ENCODE results near the gene GZMH. TPM values are rescaled to one million over a fixed set of nuclear protein-coding genes. Genes with fewer than 3 reads are reported as not detected.

Gene GZMH
- total RNA-seq, 4 donors from 2014 or later = not detected

DNA sequence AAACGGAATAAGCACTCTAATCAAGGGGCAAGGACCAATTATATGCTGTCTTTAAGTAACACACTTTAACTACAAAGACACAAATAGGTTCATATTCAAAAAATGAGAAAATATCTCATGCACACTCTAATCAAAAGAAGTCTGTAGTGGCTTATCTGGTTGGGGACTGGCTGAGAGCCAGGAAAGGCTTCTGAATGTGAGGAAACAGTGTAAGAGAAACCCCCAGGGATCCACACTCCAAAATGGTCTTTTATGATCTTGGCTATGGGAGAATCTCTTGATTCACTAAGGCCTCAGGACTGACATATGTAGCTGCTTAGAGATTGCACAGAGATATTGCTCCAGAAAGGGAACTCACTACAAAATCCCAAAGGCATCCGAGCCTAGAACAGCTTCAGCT is 43.7 kb downstream of the GZMH start:
- Histone ChIP-seq H3K27ac (no peak overlapping the region), H3K36me3 (no peaks in the 10 kb centered on the region), H3K4me3 (no peak overlapping the region), H3K27me3 (no peaks in the 10 kb centered on the region), H3K4me1 (no peaks in the 10 kb centered on the region), H3K9me3 (no peaks in the 10 kb centered on the region)
- TF ChIP-seq, protein P1, sequence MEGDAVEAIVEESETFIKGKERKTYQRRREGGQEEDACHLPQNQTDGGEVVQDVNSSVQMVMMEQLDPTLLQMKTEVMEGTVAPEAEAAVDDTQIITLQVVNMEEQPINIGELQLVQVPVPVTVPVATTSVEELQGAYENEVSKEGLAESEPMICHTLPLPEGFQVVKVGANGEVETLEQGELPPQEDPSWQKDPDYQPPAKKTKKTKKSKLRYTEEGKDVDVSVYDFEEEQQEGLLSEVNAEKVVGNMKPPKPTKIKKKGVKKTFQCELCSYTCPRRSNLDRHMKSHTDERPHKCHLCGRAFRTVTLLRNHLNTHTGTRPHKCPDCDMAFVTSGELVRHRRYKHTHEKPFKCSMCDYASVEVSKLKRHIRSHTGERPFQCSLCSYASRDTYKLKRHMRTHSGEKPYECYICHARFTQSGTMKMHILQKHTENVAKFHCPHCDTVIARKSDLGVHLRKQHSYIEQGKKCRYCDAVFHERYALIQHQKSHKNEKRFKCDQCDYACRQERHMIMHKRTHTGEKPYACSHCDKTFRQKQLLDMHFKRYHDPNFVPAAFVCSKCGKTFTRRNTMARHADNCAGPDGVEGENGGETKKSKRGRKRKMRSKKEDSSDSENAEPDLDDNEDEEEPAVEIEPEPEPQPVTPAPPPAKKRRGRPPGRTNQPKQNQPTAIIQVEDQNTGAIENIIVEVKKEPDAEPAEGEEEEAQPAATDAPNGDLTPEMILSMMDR (IDR thresholded peaks at IDR 0.05 in 4 of 5, conservative IDR thresholded peaks at IDR 0.05 in 1 of 5) = no peak
- no peak for TF ChIP-seq POLR2A (IDR thresholded peaks at IDR 0.05)
- intact Hi-C loops (cut with DNase I; ENCODE audit: low total_unique reads) = no loop called here
- ATAC-seq (no peak), DNase-seq (no peak)
- in situ Hi-C loops (cut with MboI; ENCODE audit: low sequenced_read_pairs in 4 of 4) = no loop called here

DNA sequence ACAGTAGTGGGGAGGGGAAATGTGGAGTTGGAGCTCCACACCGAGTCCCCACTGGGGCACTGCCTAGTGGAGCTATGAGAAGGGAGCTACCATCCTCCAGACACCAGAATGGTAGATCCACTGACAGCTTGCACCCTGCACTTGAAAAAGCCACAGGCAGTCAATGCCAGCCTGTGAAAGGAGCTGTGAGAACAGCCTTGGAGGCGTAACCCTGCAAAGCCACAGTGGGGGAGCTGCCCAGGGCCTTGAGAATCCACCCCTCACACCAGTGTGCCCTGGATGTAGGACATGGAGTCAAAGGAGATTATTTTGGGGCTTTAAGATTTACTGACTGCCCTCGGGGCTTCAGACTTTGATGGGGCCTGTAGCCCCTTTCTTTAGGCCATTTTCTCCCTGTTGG is 46.0 kb downstream of the GZMH start:
- no peak overlapping the region for H3K27ac ChIP-seq
- DNase-seq (no peak), ATAC-seq (no peak)
- H3K4me3 ChIP-seq = no peak overlapping the region
- no peaks in the 10 kb centered on the region for H3K9me3 ChIP-seq
- no peaks in the 10 kb centered on the region for H3K4me1 ChIP-seq
- in situ Hi-C loops (cut with MboI; ENCODE audit: low sequenced_read_pairs in 4 of 4) (no loop called here), intact Hi-C loops (cut with DNase I; ENCODE audit: low total_unique reads) (no loop called here)
- TF ChIP-seq, protein P1 (IDR thresholded peaks at IDR 0.05 in 4 of 5, conservative IDR thresholded peaks at IDR 0.05 in 1 of 5) = no peak
- TF ChIP-seq POLR2A (IDR thresholded peaks at IDR 0.05) = no peak
- no peaks in the 10 kb centered on the region for H3K36me3 ChIP-seq
- no peaks in the 10 kb centered on the region for H3K27me3 ChIP-seq

DNA sequence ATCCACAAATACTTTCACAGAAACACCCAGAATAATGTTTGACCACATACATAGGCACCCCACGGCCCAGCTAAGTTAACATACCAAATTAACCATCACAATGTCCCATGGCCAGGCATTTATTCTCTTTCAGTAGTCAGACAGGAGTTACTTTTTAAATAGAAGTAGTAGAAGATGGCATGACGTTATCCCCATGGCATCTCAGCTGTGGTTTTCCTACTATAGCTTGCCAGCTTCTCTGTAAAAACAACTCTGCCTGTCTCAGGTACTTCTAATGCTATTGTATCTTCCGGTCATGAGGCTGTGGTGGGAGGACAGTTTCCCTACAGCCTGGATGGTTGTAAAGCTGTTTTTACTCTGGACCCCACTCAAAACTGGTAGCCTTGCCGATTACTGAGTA is 52.7 kb downstream of the GZMH start:
- no peak overlapping the region for H3K27ac ChIP-seq
- TF ChIP-seq POLR2A (IDR thresholded peaks at IDR 0.05) = no peak
- TF ChIP-seq, protein P1 (IDR thresholded peaks at IDR 0.05 in 4 of 5, conservative IDR thresholded peaks at IDR 0.05 in 1 of 5) = no peak
- no peaks in the 10 kb centered on the region for H3K4me1 ChIP-seq
- no peaks in the 10 kb centered on the region for H3K36me3 ChIP-seq
- intact Hi-C loops (cut with DNase I; ENCODE audit: low total_unique reads) = no loop called here
- in situ Hi-C loops (cut with MboI; ENCODE audit: low sequenced_read_pairs in 4 of 4) = no loop called here
- ATAC-seq (no peak), DNase-seq (no peak)
- no peak overlapping the region for H3K4me3 ChIP-seq
- H3K9me3 ChIP-seq = no peaks in the 10 kb centered on the region
- no peaks in the 10 kb centered on the region for H3K27me3 ChIP-seq

Other genes with a start within 250 kb of the GZMH start
- 10 to 100 TPM in 1 of 4 donors, 1 to 10 TPM in 3; 4.6 to 13.2 (median 7.5) TPM for gene NFATC4, start 241.5 kb downstream of the GZMH start, total RNA-seq
- 1 to 10 TPM in 3 of 4 donors, under 1 TPM in 1; 0.87 to 3.7 (median 2.1) TPM for gene NYNRIN, start 210.7 kb downstream of the GZMH start, total RNA-seq
- under 1 TPM in 3 of 4 donors, not detected in 1; 0.16 to 0.36 (median 0.24) TPM for gene CBLN3, start 180.0 kb downstream of the GZMH start, total RNA-seq
- gene KHNYN, start 179.7 kb downstream of the GZMH start, total RNA-seq = 10 to 100 TPM; 35.1 to 50.5 (median 44.7) TPM
- gene SDR39U1, start 166.9 kb downstream of the GZMH start, total RNA-seq = 10 to 100 TPM; 21.7 to 51.4 (median 38.3) TPM
- gene CMA1, start 101.4 kb downstream of the GZMH start, total RNA-seq = under 1 TPM in 1 of 4 donors, not detected in 3; 0.76 TPM
- 1 to 10 TPM in 1 of 4 donors, under 1 TPM in 1, not detected in 2; 0.72 to 1.3 TPM for gene CTSG, start 33.4 kb downstream of the GZMH start, total RNA-seq
- under 1 TPM in 1 of 4 donors, not detected in 3; 0.62 TPM for gene GZMB, start 24.5 kb upstream of the GZMH start, total RNA-seq

All from gastrocnemius medialis (tissue), 4 donors.